OCI-LY1 (cell line): ENCODE measurements around the gene RBBP6.

ENCODE experiments used
- H2AFZ ChIP-seq: fragments of 200-600 bp; sonication (generic), shearing (Covaris generic); 2 replicates; pipeline ENCODE4 v1.6.0; 2014; ENCODE audit warnings: antibody characterized with exemption, mild to moderate bottlenecking, low read length
- H3F3A ChIP-seq: fragments of 200-600 bp; sonication (generic), shearing (Covaris generic); 2 replicates; pipeline ENCODE4 v1.6.0; 2014; ENCODE audit warnings: mild to moderate bottlenecking, antibody characterized with exemption, low read length, moderate library complexity; ENCODE audit not compliant: insufficient read depth
- H3K27ac ChIP-seq: fragments of 200-600 bp; sonication (generic); 2 replicates; pipeline ENCODE4 v1.5.1; 2014; ENCODE audit warnings: low read length, mixed run types, mild to moderate bottlenecking, low read depth; ENCODE audit not compliant: poor library complexity, severe bottlenecking
- H3K27me3 ChIP-seq: fragments of 200-600 bp; sonication (generic); 2 replicates; pipeline ENCODE4 v1.6.0; 2014; ENCODE audit warnings: antibody characterized with exemption, mild to moderate bottlenecking, low read length, moderate library complexity; ENCODE audit not compliant: insufficient read depth
- H3K36me3 ChIP-seq: fragments of 200-600 bp; sonication (generic); 2 replicates; pipeline ENCODE4 v1.6.1; 2014; ENCODE audit warnings: mild to moderate bottlenecking, antibody characterized with exemption, low read length, moderate library complexity, mixed read lengths; ENCODE audit not compliant: insufficient read depth
- H3K4me1 ChIP-seq: fragments of 200-600 bp; sonication (generic); 2 replicates; pipeline ENCODE4 v1.5.1; 2014; ENCODE audit warnings: mild to moderate bottlenecking, low read length, moderate library complexity; ENCODE audit not compliant: insufficient read depth, severe bottlenecking
- H3K4me2 ChIP-seq: fragments of 200-600 bp; sonication (generic), shearing (Covaris generic); 2 replicates; pipeline ENCODE4 v1.6.1; 2014; ENCODE audit warnings: low read length
- H3K4me3 ChIP-seq: fragments of 200-600 bp; sonication (generic); 2 replicates; pipeline ENCODE4 v1.5.1; 2014; ENCODE audit warnings: low read length, low read depth, mild to moderate bottlenecking, mixed read lengths; ENCODE audit not compliant: poor library complexity, severe bottlenecking
- H3K79me2 ChIP-seq: fragments of 200-600 bp; shearing (Covaris generic); 2 replicates; pipeline ENCODE4 v1.6.1; 2016; ENCODE audit warnings: mixed run types, low read length, mixed read lengths; ENCODE audit not compliant: insufficient read depth
- H3K9ac ChIP-seq: fragments of 200-600 bp; sonication (generic), shearing (Covaris generic); 2 replicates; pipeline ENCODE4 v1.6.1; 2014; ENCODE audit warnings: mild to moderate bottlenecking, low read length, mixed read lengths
- H3K9me2 ChIP-seq: fragments of 200-600 bp; sonication (generic), shearing (Covaris generic); 2 replicates; pipeline ENCODE4 v1.6.1; 2014; ENCODE audit warnings: low read depth, mild to moderate bottlenecking, low read length, mixed read lengths
- H3K9me3 ChIP-seq: fragments of 200-600 bp; shearing (Covaris generic); 2 replicates; pipeline ENCODE4 v1.6.1; 2014; ENCODE audit warnings: low read length, mixed read lengths
- H4K20me1 ChIP-seq: fragments of 200-600 bp; sonication (generic), shearing (Covaris generic); 2 replicates; pipeline ENCODE4 v1.6.0; 2016; ENCODE audit warnings: mild to moderate bottlenecking, low read length; ENCODE audit not compliant: insufficient read depth
- CTCF ChIP-seq: fragments of 200-600 bp; sonication (generic), shearing (Covaris generic); IDR thresholded peaks from 2 replicates; pipeline ENCODE4 v1.5.1; 2017; ENCODE audit warnings: mild to moderate bottlenecking, antibody characterized with exemption, low read length, moderate library complexity, mixed read lengths
- EZH2 ChIP-seq: fragments of 200-600 bp; sonication (generic), shearing (Covaris generic); IDR thresholded peaks from 2 replicates; pipeline ENCODE4 v1.8.0; 2017; ENCODE audit warnings: borderline replicate concordance, mixed run types, mild to moderate bottlenecking, antibody characterized with exemption, low read length, moderate library complexity, mixed read lengths

Gene RBBP6

GRCh38 chr16:24539295-24539849, at the start of gene RBBP6:
TSS of gene RBBP6 (plus strand) at chr16:24539566. CDS start at chr16:24540627, 1,061 bp downstream.
- peaks cover 46% of the 10 kb centered on the region for H3K79me2 ChIP-seq
- peak within 1 kb of the TSS; percentile 94 for H3K9ac ChIP-seq
- H3F3A ChIP-seq: no peaks in the 10 kb centered on the region
- peaks cover 36% of the 10 kb centered on the region for H3K4me1 ChIP-seq
- H3K4me3 ChIP-seq: peak within 1 kb of the TSS; percentile 95
- no peaks in the 10 kb centered on the region for H3K27me3 ChIP-seq
- H3K36me3 ChIP-seq: peaks cover 12% of the 10 kb centered on the region
- H3K9me3 ChIP-seq: no peaks in the 10 kb centered on the region
- 0 out of 2 replicates have a peak, but pooled peaks cover 2% of the 10 kb centered on the region for H4K20me1 ChIP-seq
- no peaks in the 10 kb centered on the region for H3K9me2 ChIP-seq
- peak within 1 kb of the TSS; percentile 76 for H3K27ac ChIP-seq
- peak within 1 kb of the TSS; percentile 80 for H3K4me2 ChIP-seq
- TF ChIP-seq CTCF: peak; percentile 22
- no peak for TF ChIP-seq EZH2
- H2AFZ ChIP-seq: peak within 1 kb of the TSS; percentile 94

GRCh38 chr16:24490866-24491265, 48.5 kb upstream of the RBBP6 start:
- Histone ChIP-seq H3K79me2 (no peaks in the 10 kb centered on the region), H3K9ac (no peak overlapping the region), H3K36me3 (no peaks in the 10 kb centered on the region), H3K4me1 (no peaks in the 10 kb centered on the region), H3K27me3 (no peaks in the 10 kb centered on the region; the same call in 1 of the 2 replicates), H3F3A (no peaks in the 10 kb centered on the region), H3K4me2 (no peak overlapping the region), H2AFZ (no peak overlapping the region), H3K27ac (no peak overlapping the region), H3K9me3 (no peaks in the 10 kb centered on the region), H3K4me3 (no peak overlapping the region), H3K9me2 (no peaks in the 10 kb centered on the region), H4K20me1 (no peaks in the 10 kb centered on the region)
- TF ChIP-seq EZH2 (no peak), CTCF (no peak)

GRCh38 chr16:24491731-24492130, 47.6 kb upstream of the RBBP6 start:
- H3K4me1 ChIP-seq: no peaks in the 10 kb centered on the region
- H3K4me2 ChIP-seq: no peak overlapping the region
- H3F3A ChIP-seq: no peaks in the 10 kb centered on the region
- H3K27me3 ChIP-seq: no peaks in the 10 kb centered on the region; the same call in 1 of the 2 replicates
- H2AFZ ChIP-seq: no peak overlapping the region
- H3K9me2 ChIP-seq: no peaks in the 10 kb centered on the region
- no peaks in the 10 kb centered on the region for H3K36me3 ChIP-seq
- no peaks in the 10 kb centered on the region for H4K20me1 ChIP-seq
- no peak overlapping the region for H3K4me3 ChIP-seq
- TF ChIP-seq EZH2 (no peak), CTCF (no peak)
- no peaks in the 10 kb centered on the region for H3K9me3 ChIP-seq
- no peak overlapping the region for H3K27ac ChIP-seq
- H3K79me2 ChIP-seq: no peaks in the 10 kb centered on the region
- H3K9ac ChIP-seq: no peak overlapping the region
